GM10266 (cell line): ENCODE data around the gene H2BK1.

Experiments
- DNase-seq: peaks from one replicate; pipeline ENCODE4 v3.0.0; 2012; ENCODE audit errors: extremely low spot score
- CTCF ChIP-seq: IDR thresholded peaks from 2 replicates; pipeline ENCODE4 v1.5.1; 2012; ENCODE audit warnings: mild to moderate bottlenecking, low read depth; ENCODE audit not compliant: control insufficient read depth, insufficient read depth; ENCODE audit errors: missing control alignments

H2BK1 gene

GRCh38 chr7:151252961-151253711, 42.8 kb upstream of the H2BK1 start:
- no peak for TF ChIP-seq CTCF

GRCh38 chr7:151252561-151252835, 42.2 kb upstream of the H2BK1 start:
- no peak for DNase-seq
- no peak for TF ChIP-seq CTCF

More at GRCh38 chr7:151252961-151253711, 42.8 kb upstream of the H2BK1 start:
- DNase-seq = no peak

GRCh38 chr7:151251689-151252560, 41.6 kb upstream of the H2BK1 start:
- no peak for TF ChIP-seq CTCF
- DNase-seq = no peak

GRCh38 chr7:151251328-151251688, 41.0 kb upstream of the H2BK1 start:
- DNase-seq = no peak

GRCh38 chr7:151250181-151251132, 40.2 kb upstream of the H2BK1 start:
- no peak for DNase-seq
- TF ChIP-seq CTCF = no peak

More at GRCh38 chr7:151251328-151251688, 41.0 kb upstream of the H2BK1 start:
- TF ChIP-seq CTCF = no peak

GRCh38 chr7:151249732-151250072, 39.4 kb upstream of the H2BK1 start:
- no peak for DNase-seq
- TF ChIP-seq CTCF = no peak
